Spleen (tissue), 7 donors: ENCODE measurements around the gene CISH.

Source experiments
- CTCF ChIP-seq, 11 experiments: fragments of 200-600 bp in 7 of 11; fragments of 450-650 bp in 4 of 11; sonication (generic) in 4 of 11; IDR thresholded peaks in 8 of 11; conservative IDR thresholded peaks in 3 of 11; 1 replicate in 7 of 11; 2 replicates in 4 of 11; pipeline versions ENCODE4 v1.4.0 to v1.8.0; 2016 to 2021; ENCODE audit warnings: antibody characterized with exemption in 11 of 11, inconsistent platforms in 4 of 11, mild to moderate bottlenecking in 1 of 11
- POLR2A ChIP-seq, 3 donors: fragments of 450-650 bp; IDR thresholded peaks; one replicate each; pipeline ENCODE4 v1.5.1; 2017; ENCODE audit warnings: antibody characterized with exemption in 3 of 3, mild to moderate bottlenecking in 1 of 3
- donor health status: DM: no; HTN: no; CAD: no; lungs with moderate emphysema.
- donor health status: DM: no; HTN: no; CAD: no.
- donor health status: DM: no; HTN: no; CAD: no.

- TF ChIP-seq POLR2A (IDR thresholded peaks at IDR 0.05) (no peak), CTCF (IDR thresholded peaks at IDR 0.05 in 8 of 11, conservative IDR thresholded peaks at IDR 0.05 in 3 of 11) (no peak)
Measured at GRCh38 chr3:50583897-50584296, 27.7 kb downstream of the CISH start.
